MM.1S (cell line): ENCODE data around the gene SARS1.

Experiments used
- CTCF ChIP-seq: fragments of 300-600 bp; sonication (generic); IDR thresholded peaks from 2 replicates; pipeline ENCODE4 v1.5.1; 2016; ENCODE audit warnings: antibody characterized with exemption, low read length, mixed read lengths
- EZH2 ChIP-seq: fragments of 300-600 bp; sonication (generic); optimal IDR thresholded peaks from 2 replicates; pipeline ENCODE3; 2017; ENCODE audit warnings: low read depth, mild to moderate bottlenecking, antibody characterized with exemption, low read length, mixed read lengths

DNA sequence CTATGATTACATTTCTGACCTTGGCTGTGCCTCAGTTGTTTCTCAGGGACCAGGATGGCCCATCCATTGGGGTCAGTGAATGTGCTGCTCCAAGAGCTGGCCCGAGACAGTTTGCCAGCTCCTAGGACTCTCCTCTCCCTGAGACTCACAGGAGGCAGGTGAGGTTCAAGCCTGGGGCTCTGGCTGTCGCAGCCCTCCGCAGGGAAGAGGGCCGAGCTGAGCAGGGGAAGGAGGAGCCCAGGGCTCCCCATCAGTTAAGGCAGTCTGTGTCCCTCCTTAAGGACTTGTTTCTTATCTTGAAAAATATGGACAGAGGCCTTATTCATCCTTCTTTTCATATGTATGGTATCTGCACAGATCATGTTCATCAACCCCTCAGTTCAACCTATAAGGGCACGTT, 26.6 kb upstream of the SARS1 start:
- TF ChIP-seq CTCF (no peak), EZH2 (no peak)
